Left ventricle myocardium inferior (tissue), 1 donor: Measurements from ENCODE around the gene TYSND1. TPM values are rescaled to one million over a fixed set of nuclear protein-coding genes. Genes with fewer than 3 reads are reported as not detected.

Source experiments
- DNase-seq: peaks from one replicate; pipeline ENCODE4 v3.0.0-alpha.2; 2020
- H3K27ac ChIP-seq: fragments of 200-600 bp; replicated peaks from 2 replicates; pipeline ENCODE4 v1.8.0; 2021
- H3K27me3 ChIP-seq: fragments of 200-600 bp; 2 replicates; pipeline ENCODE4 v1.8.0; 2021; ENCODE audit warnings: low read depth
- H3K36me3 ChIP-seq: fragments of 200-600 bp; 2 replicates; pipeline ENCODE4 v1.8.0; 2021
- H3K4me1 ChIP-seq: fragments of 200-600 bp; 2 replicates; pipeline ENCODE4 v1.8.0; 2021
- H3K4me3 ChIP-seq: fragments of 200-600 bp; 2 replicates; pipeline ENCODE4 v1.8.0; 2021; ENCODE audit warnings: mild to moderate bottlenecking, moderate library complexity
- H3K9me3 ChIP-seq: fragments of 200-600 bp; replicated peaks from 2 replicates; pipeline ENCODE4 v1.8.0; 2021
- CTCF ChIP-seq: fragments of 200-600 bp; IDR thresholded peaks from 2 replicates; pipeline ENCODE4 v1.8.0; 2021; ENCODE audit warnings: antibody characterized with exemption, mild to moderate bottlenecking, borderline replicate concordance
- intact Hi-C: fragments of 100-400 bp; cut with micrococcal nuclease; formaldehyde crosslinking; loops from one replicate; pipeline ENCODE4 v1.11.0; 2022
- total RNA-seq: library from RNA; stranded (reverse); fragmentation: NEBNext Ultra II Directional; extraction: Animal tissue kit (Norgen Biotek cat#: 25700); gene quantifications from one replicate; pipeline ENCODE4 v1.2.1, GENCODE V29; 2021
- donor health status: DM: no; HTN: yes; CAD: no; lungs with severe emphysema.

Gene TYSND1
- total RNA-seq, 1 donor from 2014 or later, result 6.4 TPM

DNA sequence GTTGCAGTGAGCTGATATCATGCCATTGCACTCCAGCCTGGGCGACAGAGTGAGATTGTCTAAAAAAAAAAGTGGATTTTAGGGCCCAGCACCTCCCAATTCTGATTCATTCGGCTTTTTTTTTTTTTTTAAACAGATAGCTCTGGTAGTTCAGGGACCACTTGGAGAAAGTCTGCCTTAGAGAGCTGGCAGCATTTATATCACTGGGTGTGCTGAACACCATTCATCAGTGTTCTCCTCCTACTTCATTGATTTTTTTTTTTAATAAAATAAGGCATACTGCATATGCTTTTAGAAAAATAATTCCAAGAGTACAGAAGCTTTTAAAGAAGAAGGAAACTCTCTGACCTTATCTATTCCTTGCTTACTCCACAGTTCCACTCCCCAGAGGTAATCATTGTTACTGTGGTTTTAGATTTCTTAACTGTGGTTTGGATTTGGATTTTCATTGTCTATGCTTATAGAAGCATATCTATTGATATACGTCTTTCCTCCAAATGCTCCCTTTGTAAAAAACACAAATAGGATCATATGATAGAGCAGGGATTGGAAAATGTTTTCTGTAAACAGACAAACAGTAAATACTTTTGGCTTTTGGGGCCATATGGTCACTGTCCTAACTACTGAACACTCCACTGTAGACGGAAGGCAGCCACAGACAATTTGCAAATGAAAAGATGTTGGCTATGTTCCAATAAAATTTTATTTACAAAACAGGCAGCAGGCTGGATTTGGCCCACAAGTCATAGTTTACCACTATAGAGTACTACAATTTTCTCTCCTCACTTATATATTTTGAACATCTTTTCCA, 44.9 kb upstream of the TYSND1 start:
- no peaks in the 10 kb centered on the region for H3K36me3 ChIP-seq
- no peak overlapping the region for H3K27ac ChIP-seq
- no peaks in the 10 kb centered on the region for H3K27me3 ChIP-seq
- H3K9me3 ChIP-seq, result no peaks in the 10 kb centered on the region
- no peak overlapping the region for H3K4me3 ChIP-seq
- DNase-seq, result no peak
- peaks cover 25% of the 10 kb centered on the region for H3K4me1 ChIP-seq
- TF ChIP-seq CTCF, result no peak
- intact Hi-C loops, result no loop called here

GRCh38 chr10:70190581-70190980, 44.1 kb upstream of the TYSND1 start:
- Histone ChIP-seq H3K9me3 (no peaks in the 10 kb centered on the region), H3K27ac (no peak overlapping the region), H3K36me3 (no peaks in the 10 kb centered on the region), H3K27me3 (no peaks in the 10 kb centered on the region), H3K4me1 (peaks cover 25% of the 10 kb centered on the region), H3K4me3 (no peak overlapping the region)
- TF ChIP-seq CTCF, result no peak
- intact Hi-C loops, result no loop called here
- DNase-seq, result no peak

GRCh38 chr10:70190102-70190501, 43.6 kb upstream of the TYSND1 start:
- Histone ChIP-seq H3K9me3 (no peaks in the 10 kb centered on the region), H3K4me1 (peaks cover 25% of the 10 kb centered on the region), H3K27ac (no peak overlapping the region), H3K4me3 (no peak overlapping the region), H3K36me3 (no peaks in the 10 kb centered on the region), H3K27me3 (no peaks in the 10 kb centered on the region)
- DNase-seq, result no peak
- TF ChIP-seq CTCF, result no peak
- intact Hi-C loops, result no loop called here

GRCh38 chr10:70188768-70189167, 42.3 kb upstream of the TYSND1 start:
- intact Hi-C loops, result no loop called here
- Histone ChIP-seq H3K9me3 (no peaks in the 10 kb centered on the region), H3K4me1 (peaks cover 25% of the 10 kb centered on the region), H3K27me3 (no peaks in the 10 kb centered on the region), H3K4me3 (no peak overlapping the region), H3K36me3 (no peaks in the 10 kb centered on the region), H3K27ac (no peak overlapping the region)
- no peak for TF ChIP-seq CTCF
- no peak for DNase-seq

DNA sequence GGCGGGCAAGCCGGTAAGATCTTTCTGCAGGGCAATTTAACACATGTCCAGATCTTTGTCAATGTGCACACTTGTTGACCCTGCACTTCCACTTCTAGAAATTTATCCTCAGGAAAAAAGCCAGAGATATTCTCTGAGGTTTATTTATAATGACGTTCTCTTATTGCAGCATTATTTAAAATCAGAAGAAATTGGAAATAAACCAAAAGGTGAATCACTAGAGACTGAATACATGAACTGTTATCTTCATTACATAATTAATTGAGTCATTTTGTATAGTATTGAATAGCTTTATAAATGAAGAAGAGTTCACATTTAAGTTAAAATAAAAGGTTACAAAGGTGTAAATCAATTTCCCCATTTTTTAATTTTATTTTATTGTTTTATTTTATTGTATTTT, 40.1 kb upstream of the TYSND1 start:
- no peak for TF ChIP-seq CTCF
- Histone ChIP-seq H3K9me3 (no peaks in the 10 kb centered on the region), H3K27me3 (no peaks in the 10 kb centered on the region), H3K4me1 (peaks cover 13% of the 10 kb centered on the region), H3K36me3 (no peaks in the 10 kb centered on the region), H3K27ac (no peak overlapping the region), H3K4me3 (no peak overlapping the region)
- DNase-seq, result no peak
- intact Hi-C loops, result no loop called here
